K562 (cell line): ENCODE measurements around the gene BANP. TPM values are rescaled to one million over a fixed set of nuclear protein-coding genes. Genes with fewer than 3 reads are reported as not detected.

Experiments
- C11orf30 ChIP-seq: fragments of 450-650 bp; IDR thresholded peaks from 2 replicates; pipeline ENCODE4 v1.6.1; 2016; ENCODE audit warnings: low read depth, mild to moderate bottlenecking
- CEBPB ChIP-seq: fragments of 450-650 bp; IDR thresholded peaks from 2 replicates; pipeline ENCODE4 v1.6.1; 2016; ENCODE audit warnings: missing genetic modification characterization, missing compliant biosample characterization
- DMBX1 ChIP-seq: fragments of 250-450 bp; sonication (Bioruptor Pico); IDR thresholded peaks from 2 replicates; pipeline ENCODE4 v1.8.0; 2022; ENCODE audit warnings: inconsistent platforms, mild to moderate bottlenecking, moderate library complexity, borderline replicate concordance
- HIVEP1 ChIP-seq: fragments of 250-450 bp; sonication (Bioruptor Pico); IDR thresholded peaks from 2 replicates; pipeline ENCODE4 v1.4.0; 2020; ENCODE audit warnings: mild to moderate bottlenecking
- KAT2B ChIP-seq: IDR thresholded peaks from one replicate; pipeline ENCODE4 v1.6.1; 2012; ENCODE audit warnings: low read depth, mild to moderate bottlenecking, control low read depth, inconsistent platforms, low read length, moderate library complexity
- MEIS2 ChIP-seq: fragments of 450-650 bp; IDR thresholded peaks from 2 replicates; pipeline ENCODE4 v1.6.1; 2014; ENCODE audit warnings: mild to moderate bottlenecking; ENCODE audit not compliant: partially characterized antibody
- NFXL1 ChIP-seq: fragments of 450-650 bp; formaldehyde crosslinking; IDR thresholded peaks from 2 replicates; pipeline ENCODE4 v1.4.0; 2021; ENCODE audit warnings: mild to moderate bottlenecking
- POLR2B ChIP-seq: fragments of 450-650 bp; IDR thresholded peaks from 2 replicates; pipeline ENCODE4 v1.6.1; 2018; ENCODE audit warnings: low read depth; ENCODE audit not compliant: partially characterized antibody
- PURB ChIP-seq: sonication (generic); formaldehyde crosslinking; IDR thresholded peaks from 2 replicates; pipeline ENCODE4 v1.9.0; 2021; ENCODE audit warnings: low read depth, mild to moderate bottlenecking, missing genetic modification reagents
- SETDB1 ChIP-seq: IDR thresholded peaks from one replicate; pipeline ENCODE4 v1.6.1; 2012; ENCODE audit warnings: low read length, control low read depth, inconsistent platforms
- SRSF9 ChIP-seq: fragments of 200-400 bp; formaldehyde crosslinking; IDR thresholded peaks from 2 replicates; pipeline ENCODE4 v1.6.1; 2017; ENCODE audit warnings: low read depth, low read length, borderline replicate concordance
- ZEB2 ChIP-seq: fragments of 450-650 bp; IDR thresholded peaks from 2 replicates; pipeline ENCODE4 v1.6.1; 2016
- ZNF174 ChIP-seq: fragments of 250-450 bp; sonication (Bioruptor Pico); IDR thresholded peaks from 2 replicates; pipeline ENCODE4 v1.4.0; 2020; ENCODE audit warnings: mild to moderate bottlenecking
- ZNF23 ChIP-seq: fragments of 250-450 bp; sonication (Bioruptor Pico); IDR thresholded peaks from 2 replicates; pipeline ENCODE4 v1.4.0; 2020; ENCODE audit warnings: mild to moderate bottlenecking
- polyA plus RNA-seq, 8 experiments: library from polyadenylated mRNA; depleted of rRNA in 4 of 8; stranded (reverse) in 5 of 8; unstranded in 3 of 8; fragments of >200 nt; fragmentation: Nextera tagmentation in 2 of 8; fragmentation: Illumina TruSeq in 1 of 8; extraction: Ambion mirVana in 2 of 8; extraction: Trizol in 1 of 8; gene quantifications; 2 replicates each; pipeline versions ENCODE4 v1.2.1 to v1.2.3, GENCODE V29; 2011 to 2014; ENCODE audit warnings: inconsistent platforms in 1 of 8, missing spikeins in 1 of 8
- total RNA-seq, 7 experiments: library from RNA; depleted of rRNA in 6 of 7; stranded (reverse); fragments of >200 nt in 6 of 7; fragmentation: Illumina TruSeq in 2 of 7; extraction: Trizol in 2 of 7; gene quantifications; 2 replicates each; pipeline versions ENCODE4 v1.2.1 to v1.2.3, GENCODE V29; 2011 to 2021; ENCODE audit warnings: low replicate concordance in 1 of 7
- TF ChIP-seq, protein P1 (sequence below): fragments of 450-650 bp; conservative IDR thresholded peaks from 2 replicates; pipeline ENCODE4 v1.6.1; 2016; ENCODE audit warnings: missing genetic modification characterization, low read depth, mild to moderate bottlenecking, control low read depth, missing compliant biosample characterization
- TF ChIP-seq, protein P2 (sequence below): sonication (generic); formaldehyde crosslinking; IDR thresholded peaks from 2 replicates; pipeline ENCODE4 v1.8.0; 2022; ENCODE audit warnings: mild to moderate bottlenecking, missing genetic modification reagents
- TF ChIP-seq, protein P3 (sequence below): sonication (generic); formaldehyde crosslinking; IDR thresholded peaks from 2 replicates; pipeline ENCODE4 v1.5.0; 2020; ENCODE audit warnings: missing genetic modification reagents

BANP gene
- total and polyA plus RNA-seq, 9 of the 15 experiments (the other 6 are each of a cell fraction or from before 2014, with no cell fraction given) = 4.6 to 22.1 (median 15.6) TPM

DNA sequence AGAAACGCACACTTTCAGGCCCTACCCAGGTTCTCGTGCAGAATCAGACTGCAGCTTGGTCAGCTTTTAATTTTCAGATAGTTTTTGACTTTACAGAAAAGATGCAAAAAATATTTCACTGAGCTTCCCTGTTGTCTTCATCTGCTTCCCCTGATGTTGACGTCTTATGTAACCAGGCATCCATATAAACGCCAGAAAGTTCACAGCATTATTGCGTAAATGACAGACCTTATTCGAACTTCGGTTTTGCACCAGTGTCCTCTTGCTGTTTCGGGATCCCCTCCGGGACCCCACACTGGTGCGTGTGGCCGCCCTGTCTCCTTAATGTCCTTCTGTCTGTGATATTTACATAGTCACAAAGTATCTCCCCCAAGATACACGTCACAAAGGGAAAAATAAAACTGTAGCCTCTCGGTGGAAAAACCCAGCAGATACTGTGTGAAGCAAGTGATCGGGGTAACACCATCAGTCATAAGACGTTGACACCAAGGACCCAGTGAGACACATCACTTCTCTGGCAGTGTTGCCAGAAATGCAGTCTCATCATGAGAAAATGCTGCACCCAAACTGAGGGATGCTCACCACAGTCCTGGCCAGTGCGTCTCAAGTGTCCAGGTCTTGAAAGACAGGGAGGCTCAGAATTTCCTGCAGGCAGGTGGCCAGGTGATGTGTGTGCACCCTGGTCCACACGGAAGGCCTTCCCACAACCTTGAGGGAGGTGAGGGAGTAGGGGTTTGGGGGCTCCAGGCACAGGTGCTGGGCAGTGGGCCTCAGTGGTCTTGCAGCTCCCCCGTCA lies 4.3 kb downstream of the BANP start (continued):
- TF ChIP-seq, protein P1, sequence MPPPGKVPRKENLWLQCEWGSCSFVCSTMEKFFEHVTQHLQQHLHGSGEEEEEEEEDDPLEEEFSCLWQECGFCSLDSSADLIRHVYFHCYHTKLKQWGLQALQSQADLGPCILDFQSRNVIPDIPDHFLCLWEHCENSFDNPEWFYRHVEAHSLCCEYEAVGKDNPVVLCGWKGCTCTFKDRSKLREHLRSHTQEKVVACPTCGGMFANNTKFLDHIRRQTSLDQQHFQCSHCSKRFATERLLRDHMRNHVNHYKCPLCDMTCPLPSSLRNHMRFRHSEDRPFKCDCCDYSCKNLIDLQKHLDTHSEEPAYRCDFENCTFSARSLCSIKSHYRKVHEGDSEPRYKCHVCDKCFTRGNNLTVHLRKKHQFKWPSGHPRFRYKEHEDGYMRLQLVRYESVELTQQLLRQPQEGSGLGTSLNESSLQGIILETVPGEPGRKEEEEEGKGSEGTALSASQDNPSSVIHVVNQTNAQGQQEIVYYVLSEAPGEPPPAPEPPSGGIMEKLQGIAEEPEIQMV (tag) = no peak
- TF ChIP-seq SETDB1 (no peak), ZNF174 (CRISPR knock-in tag) (no peak), POLR2B (no peak), MEIS2 (peak; percentile 60), ZNF23 (CRISPR knock-in tag) (no peak), NFXL1 (CRISPR knock-in tag) (no peak), ZEB2 (no peak), PURB (no peak), SRSF9 (no peak), DMBX1 (no peak), KAT2B (no peak), HIVEP1 (CRISPR knock-in tag) (no peak), CEBPB (tag) (peak; percentile 69), C11orf30 (peak; percentile 55)
- TF ChIP-seq, protein P2, sequence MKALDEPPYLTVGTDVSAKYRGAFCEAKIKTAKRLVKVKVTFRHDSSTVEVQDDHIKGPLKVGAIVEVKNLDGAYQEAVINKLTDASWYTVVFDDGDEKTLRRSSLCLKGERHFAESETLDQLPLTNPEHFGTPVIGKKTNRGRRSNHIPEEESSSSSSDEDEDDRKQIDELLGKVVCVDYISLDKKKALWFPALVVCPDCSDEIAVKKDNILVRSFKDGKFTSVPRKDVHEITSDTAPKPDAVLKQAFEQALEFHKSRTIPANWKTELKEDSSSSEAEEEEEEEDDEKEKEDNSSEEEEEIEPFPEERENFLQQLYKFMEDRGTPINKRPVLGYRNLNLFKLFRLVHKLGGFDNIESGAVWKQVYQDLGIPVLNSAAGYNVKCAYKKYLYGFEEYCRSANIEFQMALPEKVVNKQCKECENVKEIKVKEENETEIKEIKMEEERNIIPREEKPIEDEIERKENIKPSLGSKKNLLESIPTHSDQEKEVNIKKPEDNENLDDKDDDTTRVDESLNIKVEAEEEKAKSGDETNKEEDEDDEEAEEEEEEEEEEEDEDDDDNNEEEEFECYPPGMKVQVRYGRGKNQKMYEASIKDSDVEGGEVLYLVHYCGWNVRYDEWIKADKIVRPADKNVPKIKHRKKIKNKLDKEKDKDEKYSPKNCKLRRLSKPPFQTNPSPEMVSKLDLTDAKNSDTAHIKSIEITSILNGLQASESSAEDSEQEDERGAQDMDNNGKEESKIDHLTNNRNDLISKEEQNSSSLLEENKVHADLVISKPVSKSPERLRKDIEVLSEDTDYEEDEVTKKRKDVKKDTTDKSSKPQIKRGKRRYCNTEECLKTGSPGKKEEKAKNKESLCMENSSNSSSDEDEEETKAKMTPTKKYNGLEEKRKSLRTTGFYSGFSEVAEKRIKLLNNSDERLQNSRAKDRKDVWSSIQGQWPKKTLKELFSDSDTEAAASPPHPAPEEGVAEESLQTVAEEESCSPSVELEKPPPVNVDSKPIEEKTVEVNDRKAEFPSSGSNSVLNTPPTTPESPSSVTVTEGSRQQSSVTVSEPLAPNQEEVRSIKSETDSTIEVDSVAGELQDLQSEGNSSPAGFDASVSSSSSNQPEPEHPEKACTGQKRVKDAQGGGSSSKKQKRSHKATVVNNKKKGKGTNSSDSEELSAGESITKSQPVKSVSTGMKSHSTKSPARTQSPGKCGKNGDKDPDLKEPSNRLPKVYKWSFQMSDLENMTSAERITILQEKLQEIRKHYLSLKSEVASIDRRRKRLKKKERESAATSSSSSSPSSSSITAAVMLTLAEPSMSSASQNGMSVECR (CRISPR knock-in tag) = 0 out of 2 replicates have a peak, but pooled peaks have one; percentile 30
- TF ChIP-seq, protein P3, sequence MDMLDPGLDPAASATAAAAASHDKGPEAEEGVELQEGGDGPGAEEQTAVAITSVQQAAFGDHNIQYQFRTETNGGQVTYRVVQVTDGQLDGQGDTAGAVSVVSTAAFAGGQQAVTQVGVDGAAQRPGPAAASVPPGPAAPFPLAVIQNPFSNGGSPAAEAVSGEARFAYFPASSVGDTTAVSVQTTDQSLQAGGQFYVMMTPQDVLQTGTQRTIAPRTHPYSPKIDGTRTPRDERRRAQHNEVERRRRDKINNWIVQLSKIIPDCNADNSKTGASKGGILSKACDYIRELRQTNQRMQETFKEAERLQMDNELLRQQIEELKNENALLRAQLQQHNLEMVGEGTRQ = no peak
